Mesodermal cell (in vitro differentiated cells): ENCODE results near the gene MTNR1A. TPM values are rescaled to one million over a fixed set of nuclear protein-coding genes. Genes with fewer than 3 reads are reported as not detected.
A peak's percentile ranks its signal among the peaks of the same experiment; 100 is the strongest.

Experiments
- H3K27ac ChIP-seq: 2 replicates; pipeline ENCODE4 v1.7.0; 2013; ENCODE audit warnings: mild to moderate bottlenecking, low read depth, low read length, moderate library complexity; ENCODE audit not compliant: severe bottlenecking
- H3K36me3 ChIP-seq: 2 replicates; pipeline ENCODE4 v1.7.1; 2013; ENCODE audit warnings: mild to moderate bottlenecking, low read length, moderate library complexity; ENCODE audit not compliant: control insufficient read depth, insufficient read depth
- H3K4me1 ChIP-seq: one replicate; pipeline ENCODE4 v1.7.1; 2013; ENCODE audit warnings: mild to moderate bottlenecking, low read length; ENCODE audit not compliant: insufficient read depth, control insufficient read depth, poor library complexity, severe bottlenecking
- H3K4me3 ChIP-seq: 2 replicates; pipeline ENCODE4 v1.7.0; 2013; ENCODE audit warnings: low read length, control low read depth, mild to moderate bottlenecking; ENCODE audit not compliant: insufficient read depth, poor library complexity, severe bottlenecking; ENCODE audit errors: extremely low read depth
- H3K9me3 ChIP-seq: 2 replicates; pipeline ENCODE4 v1.7.1; 2013; ENCODE audit warnings: mild to moderate bottlenecking, low read length, moderate library complexity; ENCODE audit not compliant: control insufficient read depth
- WGBS, 2 experiments: methylation state at CpG; one replicate each; pipeline ENCODE4 v1.1.5; 2013; ENCODE audit warnings: missing lambda C conversion rate in 2 of 2; ENCODE audit not compliant: insufficient coverage in 2 of 2; 5-methylcytosine and 5-hydroxymethylcytosine counted together
- polyA plus RNA-seq, 2 experiments: library from polyadenylated mRNA; stranded (reverse); fragments of 50-300 nt; gene quantifications; one replicate each; pipeline ENCODE4 v1.2.3, GENCODE V29; 2013

MTNR1A gene
- polyA plus RNA-seq (2013, experiment 1 of 2): not detected
- not detected for polyA plus RNA-seq (2013, experiment 2 of 2)

- Histone ChIP-seq H3K9me3 (peaks cover 5% of the 10 kb centered on the region), H3K27ac (no peak within 1 kb of the TSS), H3K4me3 (peak within 1 kb of the TSS; percentile 38), H3K4me1 (peaks cover 5% of the 10 kb centered on the region), H3K36me3 (no peaks in the 10 kb centered on the region)
- WGBS, 2 experiments: 1 to 2% methylated on average over 59 to 71 of the region's 91 CpGs
These were observed at the start of gene MTNR1A for GRCh38 chr4:186554914-186555827. TSS of gene MTNR1A (minus strand) at chr4:186555567. CDS start at chr4:186555365, 202 bp downstream.

DNA sequence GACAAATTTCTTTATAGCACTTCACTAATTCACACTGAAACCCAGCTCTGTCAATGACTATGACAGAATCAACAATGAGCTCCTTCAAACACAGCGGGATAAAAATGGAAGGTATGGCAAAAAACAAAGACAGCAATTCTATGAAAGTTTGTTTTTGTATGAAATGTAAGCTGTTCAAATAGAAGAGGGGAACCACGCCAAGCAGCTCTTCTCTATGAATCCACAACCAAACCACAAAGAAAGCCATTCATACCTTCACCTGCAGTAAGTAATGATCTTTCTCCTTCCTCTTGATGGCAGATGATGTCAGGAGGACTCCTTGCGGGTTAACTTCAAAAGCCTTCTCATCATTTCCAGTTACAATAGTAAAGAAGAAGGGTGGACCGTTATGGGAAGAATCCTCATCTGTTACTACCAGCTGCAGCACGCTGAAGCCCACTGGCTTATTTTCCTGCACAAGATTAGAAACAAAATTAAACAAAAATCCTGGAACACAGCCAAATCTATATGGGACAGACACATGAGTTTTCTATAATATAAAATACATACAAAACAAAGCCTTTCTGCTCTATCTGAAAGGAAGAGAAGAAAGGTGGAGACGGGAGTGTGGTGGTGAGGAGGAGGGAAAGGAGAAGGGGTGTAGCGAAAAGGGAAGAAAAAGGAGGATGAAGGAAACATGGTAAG is 48.9 kb upstream of the MTNR1A start:
- peaks cover 99% of the 10 kb centered on the region for H3K36me3 ChIP-seq
- no peaks in the 10 kb centered on the region for H3K9me3 ChIP-seq
- WGBS, 2 experiments: 69 to 78% methylated on average over 2 of the region's 7 CpGs
- peaks cover 10% of the 10 kb centered on the region for H3K4me1 ChIP-seq
- no peak overlapping the region for H3K27ac ChIP-seq
- no peak overlapping the region for H3K4me3 ChIP-seq

DNA sequence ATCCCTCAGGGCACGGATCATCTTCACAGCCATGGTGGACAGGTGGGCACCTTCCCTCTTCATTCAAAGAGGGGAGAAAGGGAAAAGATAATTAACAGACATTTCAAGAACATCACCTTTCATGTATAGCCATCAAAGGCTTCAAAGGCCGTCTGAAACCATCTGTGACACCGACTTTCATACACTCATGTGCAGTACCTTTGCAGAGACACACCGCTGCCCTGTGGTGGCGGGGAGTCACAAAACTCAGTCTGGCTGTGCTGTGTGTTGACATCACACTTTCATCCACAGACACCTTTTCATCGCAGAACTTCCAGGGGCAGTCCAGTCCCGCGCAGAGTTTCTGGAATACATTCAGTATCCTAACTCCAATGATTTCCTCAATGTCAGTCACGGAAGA is 47.6 kb upstream of the MTNR1A start:
- WGBS, 2 experiments: 98 to 100% methylated on average over 4 of the region's 9 CpGs
- Histone ChIP-seq H3K4me3 (no peak overlapping the region), H3K27ac (no peak overlapping the region), H3K36me3 (peaks cover 99% of the 10 kb centered on the region), H3K9me3 (no peaks in the 10 kb centered on the region), H3K4me1 (peaks cover 10% of the 10 kb centered on the region)

DNA sequence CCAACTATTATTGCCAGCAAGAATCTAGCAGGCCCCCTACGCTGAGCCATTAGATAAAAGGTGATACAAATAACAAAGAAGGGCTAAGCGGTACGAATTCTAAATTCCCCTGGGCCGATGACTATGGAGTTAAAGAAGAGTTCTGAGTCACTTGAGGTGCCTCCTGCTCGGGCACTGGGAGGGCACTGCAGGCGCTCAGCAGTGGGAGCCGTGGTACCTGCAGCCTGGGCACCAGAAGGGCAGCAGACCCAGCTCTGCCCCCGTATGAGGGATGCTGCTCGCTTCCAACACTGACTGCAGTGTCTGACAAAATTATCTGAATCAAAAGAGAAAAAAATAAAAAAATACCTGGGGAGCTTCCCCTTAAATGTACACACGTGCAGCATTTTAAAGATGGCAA is 44.1 kb upstream of the MTNR1A start:
- no peak overlapping the region for H3K27ac ChIP-seq
- WGBS, 2 experiments: 94 to 96% methylated on average over 8 to 9 of the region's 10 CpGs
- no peak overlapping the region for H3K4me3 ChIP-seq
- no peaks in the 10 kb centered on the region for H3K9me3 ChIP-seq
- H3K4me1 ChIP-seq: no peaks in the 10 kb centered on the region
- H3K36me3 ChIP-seq: peaks cover 97% of the 10 kb centered on the region

GRCh38 chr4:186598686-186599085 is 43.3 kb upstream of the MTNR1A start:
- 88 to 98% methylated on average over 5 to 6 of the region's 7 CpGs for WGBS, 2 experiments
- no peaks in the 10 kb centered on the region for H3K9me3 ChIP-seq
- peaks cover 96% of the 10 kb centered on the region for H3K36me3 ChIP-seq
- H3K4me3 ChIP-seq: no peak overlapping the region
- H3K27ac ChIP-seq: no peak overlapping the region
- no peaks in the 10 kb centered on the region for H3K4me1 ChIP-seq

DNA sequence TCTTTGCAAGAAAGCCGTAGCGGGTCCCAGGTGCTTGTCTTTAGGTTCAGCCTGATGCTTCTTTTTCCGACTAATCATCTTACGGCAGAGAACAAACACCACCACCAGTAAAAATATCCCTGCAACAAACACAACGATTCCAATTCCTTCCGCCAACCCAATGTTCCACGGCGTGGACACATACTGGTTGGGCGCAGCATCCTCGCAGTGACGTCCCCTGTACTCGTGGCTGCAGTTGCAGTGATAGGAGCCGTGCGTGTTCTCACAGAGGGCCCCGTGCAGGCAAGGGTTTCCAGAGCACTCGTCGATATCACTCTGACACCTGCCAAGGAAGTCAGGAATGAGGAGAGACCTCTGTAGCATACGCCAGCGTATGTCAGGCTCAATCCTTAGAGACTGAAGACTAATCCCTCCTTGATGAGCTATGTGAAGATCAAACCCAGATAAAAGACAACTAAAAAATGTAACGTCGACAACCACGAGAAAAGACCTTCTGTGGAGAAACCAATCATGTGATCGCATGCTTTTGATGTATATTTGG is 41.6 kb upstream of the MTNR1A start:
- no peaks in the 10 kb centered on the region for H3K4me1 ChIP-seq
- no peak overlapping the region for H3K4me3 ChIP-seq
- H3K36me3 ChIP-seq: peaks cover 94% of the 10 kb centered on the region
- no peak overlapping the region for H3K27ac ChIP-seq
- WGBS, 2 experiments: 95 to 97% methylated on average over 19 to 20 of the region's 23 CpGs
- H3K9me3 ChIP-seq: no peaks in the 10 kb centered on the region

- WGBS, 2 experiments: 93 to 97% methylated on average over 3 to 12 of the region's 12 CpGs
These were observed 41.0 kb upstream of the MTNR1A start for GRCh38 chr4:186596346-186596745.

GRCh38 chr4:186593587-186593973 is 38.2 kb upstream of the MTNR1A start:
- Histone ChIP-seq H3K9me3 (no peaks in the 10 kb centered on the region), H3K27ac (no peak overlapping the region), H3K4me3 (no peak overlapping the region), H3K4me1 (no peaks in the 10 kb centered on the region), H3K36me3 (peaks cover 94% of the 10 kb centered on the region)
- 94 to 100% methylated on average over 4 of the region's 7 CpGs for WGBS, 2 experiments

More at GRCh38 chr4:186596346-186596745, 41.0 kb upstream of the MTNR1A start:
- H3K4me3 ChIP-seq: no peak overlapping the region
- no peak overlapping the region for H3K27ac ChIP-seq
- H3K9me3 ChIP-seq: no peaks in the 10 kb centered on the region
- H3K36me3 ChIP-seq: peaks cover 94% of the 10 kb centered on the region
- no peaks in the 10 kb centered on the region for H3K4me1 ChIP-seq

DNA sequence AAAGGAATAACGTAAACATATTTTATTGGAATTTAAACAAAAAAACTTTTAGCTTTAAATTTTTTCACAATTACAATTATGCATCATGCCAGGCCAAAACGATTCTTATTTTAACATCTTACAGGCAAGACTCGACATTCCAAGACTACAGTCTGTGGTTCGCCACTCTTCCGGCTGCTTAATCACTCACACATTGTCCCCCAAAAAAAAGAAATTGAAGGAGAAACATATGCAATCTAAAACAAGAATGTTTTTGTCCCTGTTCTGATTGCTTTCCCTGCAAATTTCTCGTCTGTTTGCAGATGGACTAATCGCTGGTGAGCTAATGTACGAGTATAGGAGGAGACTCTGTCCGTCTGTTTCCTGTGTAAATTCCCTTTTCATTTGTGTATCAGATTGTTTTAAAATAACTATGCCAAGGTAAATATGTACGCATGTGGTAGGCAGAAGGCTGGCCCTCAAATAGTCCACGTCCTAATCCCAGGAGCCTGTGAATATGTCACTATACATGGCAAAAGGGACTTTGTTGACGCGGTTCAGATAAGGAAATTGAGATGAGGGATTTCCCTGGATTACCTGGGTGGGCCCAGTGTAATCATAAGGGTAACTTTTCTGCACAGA is 37.7 kb upstream of the MTNR1A start:
- H3K27ac ChIP-seq: no peak overlapping the region
- peaks cover 94% of the 10 kb centered on the region for H3K36me3 ChIP-seq
- no peak overlapping the region for H3K4me3 ChIP-seq
- no peaks in the 10 kb centered on the region for H3K9me3 ChIP-seq
- H3K4me1 ChIP-seq: no peaks in the 10 kb centered on the region
- 97% methylated on average over 8 to 9 of the region's 13 CpGs for WGBS, 2 experiments

DNA sequence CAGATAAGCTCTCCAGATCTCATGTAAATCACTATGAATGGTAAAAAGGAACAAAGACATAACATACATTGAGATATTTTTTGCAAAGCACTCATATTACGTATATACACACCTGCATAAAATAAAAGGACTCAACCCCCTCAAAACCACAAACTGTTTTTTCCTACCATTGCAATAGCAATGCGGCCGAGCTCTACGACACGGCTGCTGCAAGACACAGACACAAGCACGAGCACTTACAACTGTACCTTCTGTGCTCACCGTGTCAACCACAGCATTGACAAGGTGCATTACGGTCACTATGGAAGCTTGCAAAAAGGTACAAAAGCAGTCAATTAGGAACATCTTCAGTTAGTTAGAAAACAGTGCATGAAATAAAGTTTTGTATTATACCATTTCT is 37.1 kb upstream of the MTNR1A start:
- peaks cover 93% of the 10 kb centered on the region for H3K36me3 ChIP-seq
- 96 to 97% methylated on average over 8 of the region's 8 CpGs for WGBS, 2 experiments

More for the DNA sequence above, 37.1 kb upstream of the MTNR1A start:
- Histone ChIP-seq H3K4me1 (no peaks in the 10 kb centered on the region), H3K9me3 (no peaks in the 10 kb centered on the region), H3K27ac (no peak overlapping the region), H3K4me3 (no peak overlapping the region)
